GM19468 (cell line): ENCODE results near the gene COL2A1.

Experiments used
- ATAC-seq: cut with Tn5 transposase; IDR thresholded peaks from one replicate; pipeline ENCODE4 v1.9.1; 2021; ENCODE audit warnings: mild to moderate bottlenecking, moderate library complexity, moderate number of reproducible peaks; ENCODE audit not compliant: unreplicated experiment; ENCODE audit errors: extremely low read depth

Gene COL2A1

GRCh38 chr12:47927346-47927745 lies 76.9 kb downstream of the COL2A1 start:
- no peak for ATAC-seq
